HG02884 (cell line): ENCODE measurements around the gene ZNF595.
"Not testable (repeated sequence)": the region's sequence is repeated elsewhere in the genome, so short reads cannot be mapped to it uniquely, and the experiment has no call there.

Source experiments
- ATAC-seq: cut with Tn5 transposase; IDR thresholded peaks from one replicate; pipeline ENCODE4 v1.9.1; 2021; ENCODE audit warnings: mild to moderate bottlenecking, moderate library complexity; ENCODE audit not compliant: unreplicated experiment

Gene ZNF595

DNA sequence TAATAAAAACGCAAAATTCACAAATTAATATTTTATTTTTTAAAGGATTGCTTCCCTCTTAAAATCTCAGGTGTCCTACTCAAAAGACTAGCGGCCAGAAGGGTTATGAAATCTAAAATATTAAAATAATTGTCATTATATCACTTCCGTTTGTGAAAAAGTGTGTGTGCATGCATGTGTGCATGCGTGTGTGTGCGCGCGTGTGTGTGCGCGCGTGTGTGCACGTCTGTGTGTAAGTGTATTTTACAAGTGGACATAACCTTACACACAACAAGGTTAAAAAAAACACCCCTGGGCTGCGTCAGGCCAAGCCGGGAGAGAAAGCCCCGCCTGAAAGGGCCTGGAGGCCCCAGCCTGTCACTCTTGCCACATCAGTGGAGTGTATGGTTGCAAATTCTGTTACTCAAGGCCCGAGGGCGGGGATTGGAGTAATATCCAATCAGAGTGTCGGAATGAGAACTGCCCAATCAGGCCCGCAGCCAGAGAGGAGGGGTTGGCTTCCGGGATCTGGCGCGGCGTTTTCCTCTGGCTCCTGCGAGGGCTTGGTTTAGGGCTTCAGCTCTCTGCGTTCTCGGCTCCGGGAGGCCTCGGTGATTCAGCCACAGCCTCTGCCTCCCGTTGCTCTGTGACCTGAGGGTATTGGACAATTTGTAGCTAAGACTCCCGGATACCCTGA is at the start of gene ZNF595:
Gene ZNF595 (plus strand): TSS at position 518 of the 676 bp plus-strand sequence. CDS start 168 bp downstream, outside the sequence.
- ATAC-seq: peak; percentile 14

DNA sequence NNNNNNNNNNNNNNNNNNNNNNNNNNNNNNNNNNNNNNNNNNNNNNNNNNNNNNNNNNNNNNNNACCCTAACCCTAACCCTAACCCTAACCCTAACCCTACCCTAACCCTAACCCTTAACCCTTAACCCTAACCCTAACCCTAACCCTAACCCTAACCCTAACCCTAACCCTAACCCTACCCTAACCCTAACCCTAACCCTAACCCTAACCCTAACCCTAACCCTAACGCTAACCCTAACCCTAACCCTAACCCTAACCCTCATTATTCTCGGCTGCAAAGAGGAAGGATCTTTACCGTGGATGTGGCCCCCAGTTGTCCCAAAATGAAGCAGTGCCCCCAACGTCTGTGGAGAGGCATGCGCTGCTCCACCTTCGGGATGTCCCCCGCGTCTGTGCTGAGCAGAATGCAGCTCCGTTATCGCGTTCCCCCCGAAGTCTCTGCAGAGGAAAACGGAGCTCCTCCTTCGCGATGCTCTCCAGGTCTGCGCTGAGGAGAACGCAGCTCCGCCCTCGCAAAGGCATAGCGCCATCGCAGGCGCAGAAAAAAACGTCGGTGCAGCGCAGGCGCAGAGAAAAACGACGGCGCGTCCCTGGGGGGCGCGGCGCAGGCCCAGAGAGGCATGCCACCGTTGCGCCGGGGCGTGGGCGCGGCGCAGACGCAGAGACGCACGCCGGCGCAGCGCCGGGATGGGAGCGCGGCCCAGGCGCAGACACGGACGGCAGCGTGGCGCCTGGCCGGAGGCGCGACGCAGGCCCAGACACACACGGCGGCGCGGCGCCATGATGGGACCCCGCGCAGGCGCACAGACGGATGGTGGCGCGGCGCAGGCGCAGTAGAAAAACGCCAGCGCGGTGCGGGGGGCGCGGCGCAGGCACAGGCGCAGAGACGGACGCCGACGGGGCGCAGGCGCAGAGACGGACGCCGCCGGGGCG is 42.9 kb upstream of the ZNF595 start:
- not testable (repeated sequence) for ATAC-seq

- ATAC-seq: not testable (repeated sequence)
Measured at GRCh38 chr4:11095-11815, 41.9 kb upstream of the ZNF595 start.

- peak; percentile 57 for ATAC-seq
Measured at GRCh38 chr4:11816-12417, 41.2 kb upstream of the ZNF595 start.

DNA sequence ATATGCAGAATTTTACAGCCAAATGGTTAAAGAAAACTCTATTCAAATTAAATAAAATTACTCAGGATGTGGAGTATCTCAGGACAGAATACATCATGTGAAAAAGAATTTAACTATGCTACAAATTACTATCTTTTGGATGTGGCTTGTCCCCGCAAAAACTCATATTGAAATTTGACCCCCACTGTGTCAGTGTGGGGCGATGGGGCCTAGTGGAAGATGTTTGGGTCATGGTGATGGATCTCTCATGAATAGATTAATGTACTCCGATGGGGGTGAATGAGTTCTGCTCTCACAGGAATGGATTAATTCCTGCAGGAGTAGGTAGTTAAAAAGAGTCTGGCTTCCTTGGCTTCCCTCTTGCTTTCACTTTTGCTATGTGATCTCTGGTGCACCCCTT is 35.0 kb upstream of the ZNF595 start:
- not testable (repeated sequence) for ATAC-seq

- ATAC-seq: not testable (repeated sequence)
Measured at GRCh38 chr4:18589-18988, 34.5 kb upstream of the ZNF595 start.

DNA sequence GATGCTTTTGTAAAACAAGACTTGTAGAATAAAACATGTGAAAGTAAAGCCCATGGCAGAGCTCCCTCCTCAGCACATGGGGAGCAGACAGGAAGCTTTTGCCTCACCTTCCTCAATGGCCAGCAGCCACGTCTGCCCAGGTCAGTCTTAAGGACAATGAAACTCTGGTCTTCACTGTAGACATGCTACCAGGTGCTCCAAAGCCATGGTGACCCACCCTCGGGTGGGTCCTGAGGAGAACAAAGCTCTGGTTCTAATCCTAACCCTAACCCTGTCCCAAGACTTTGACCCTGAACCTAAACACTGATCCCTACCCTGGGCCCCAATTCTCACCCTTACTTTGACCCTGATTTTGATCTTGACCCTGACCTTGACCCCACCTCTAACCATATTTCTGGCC is 30.2 kb upstream of the ZNF595 start:
- not testable (repeated sequence) for ATAC-seq

DNA sequence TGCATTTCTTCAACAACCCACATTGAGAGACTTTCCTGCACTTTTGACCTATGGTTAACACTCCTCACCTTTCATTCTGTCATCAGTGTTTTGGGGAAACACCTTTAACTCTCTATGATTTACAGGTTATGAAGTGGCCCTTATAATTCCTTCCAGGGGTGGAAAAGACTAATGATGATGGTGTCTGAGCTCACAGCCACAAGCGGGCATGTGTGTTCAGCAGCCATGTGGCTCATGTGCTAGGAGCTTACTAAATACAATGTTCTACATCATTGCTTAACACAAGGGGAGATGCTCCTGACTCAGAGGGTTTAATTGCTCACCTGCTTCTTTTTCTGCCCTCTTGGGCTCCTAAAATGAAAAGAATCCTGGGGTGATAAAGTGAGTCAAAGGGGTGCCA is 28.8 kb upstream of the ZNF595 start:
- not testable (repeated sequence) for ATAC-seq

- not testable (repeated sequence) for ATAC-seq
Measured at GRCh38 chr4:27501-27900, 25.6 kb upstream of the ZNF595 start.

DNA sequence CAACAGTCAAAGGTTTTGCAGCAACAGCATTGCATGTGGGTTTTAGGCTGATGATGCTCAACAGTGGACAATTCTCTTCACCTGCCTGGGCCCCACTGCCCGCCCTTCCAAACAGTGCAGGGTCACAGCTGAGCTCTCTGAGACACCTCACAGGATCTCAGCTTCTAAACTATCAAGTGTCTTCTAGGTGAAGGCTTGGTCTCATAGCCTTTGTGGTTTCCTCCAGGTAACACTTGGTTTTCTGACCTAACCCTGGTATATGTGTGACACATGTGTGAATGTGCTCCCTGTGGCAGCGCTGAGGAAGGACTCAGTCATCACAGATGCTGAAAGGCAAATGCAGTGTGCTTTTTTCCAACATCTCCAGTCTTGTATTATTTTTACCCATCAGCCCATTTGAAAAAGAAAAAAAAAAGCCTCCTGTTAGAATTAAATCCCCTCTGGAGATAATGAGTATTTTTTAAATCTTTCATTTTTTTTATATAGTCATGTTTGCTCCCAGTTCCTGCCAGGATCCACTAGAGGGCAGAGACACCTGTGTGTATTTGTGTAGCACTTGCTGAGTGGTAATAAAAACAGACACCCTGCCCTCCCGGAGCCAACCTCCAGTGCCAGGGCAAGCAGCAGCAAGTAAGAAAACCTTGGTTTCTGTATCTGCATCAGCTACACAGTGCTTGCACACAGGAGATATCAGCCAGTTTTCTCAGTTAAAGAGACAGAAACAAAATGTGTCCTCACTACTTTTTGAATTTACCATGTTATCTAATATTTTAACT is 24.2 kb upstream of the ZNF595 start:
- ATAC-seq: not testable (repeated sequence)

DNA sequence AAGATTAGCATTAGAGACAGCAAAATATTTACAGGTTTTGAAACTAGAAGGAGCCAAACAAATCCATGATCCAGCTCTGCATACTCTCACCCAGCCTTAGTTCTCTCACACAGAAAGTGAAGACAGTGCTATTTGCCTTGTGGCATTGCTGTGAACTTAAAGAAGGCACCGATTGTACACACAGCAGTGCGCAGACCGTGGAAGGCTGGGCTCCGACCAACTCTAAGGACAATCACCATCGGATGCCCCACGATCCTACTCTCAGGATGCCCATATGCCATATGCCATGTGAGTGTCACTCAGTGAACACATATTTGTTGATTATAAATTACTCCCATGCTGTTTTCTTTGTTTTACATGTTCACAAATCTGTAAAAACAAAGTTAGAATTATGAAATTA is 19.8 kb upstream of the ZNF595 start:
- not testable (repeated sequence) for ATAC-seq

DNA sequence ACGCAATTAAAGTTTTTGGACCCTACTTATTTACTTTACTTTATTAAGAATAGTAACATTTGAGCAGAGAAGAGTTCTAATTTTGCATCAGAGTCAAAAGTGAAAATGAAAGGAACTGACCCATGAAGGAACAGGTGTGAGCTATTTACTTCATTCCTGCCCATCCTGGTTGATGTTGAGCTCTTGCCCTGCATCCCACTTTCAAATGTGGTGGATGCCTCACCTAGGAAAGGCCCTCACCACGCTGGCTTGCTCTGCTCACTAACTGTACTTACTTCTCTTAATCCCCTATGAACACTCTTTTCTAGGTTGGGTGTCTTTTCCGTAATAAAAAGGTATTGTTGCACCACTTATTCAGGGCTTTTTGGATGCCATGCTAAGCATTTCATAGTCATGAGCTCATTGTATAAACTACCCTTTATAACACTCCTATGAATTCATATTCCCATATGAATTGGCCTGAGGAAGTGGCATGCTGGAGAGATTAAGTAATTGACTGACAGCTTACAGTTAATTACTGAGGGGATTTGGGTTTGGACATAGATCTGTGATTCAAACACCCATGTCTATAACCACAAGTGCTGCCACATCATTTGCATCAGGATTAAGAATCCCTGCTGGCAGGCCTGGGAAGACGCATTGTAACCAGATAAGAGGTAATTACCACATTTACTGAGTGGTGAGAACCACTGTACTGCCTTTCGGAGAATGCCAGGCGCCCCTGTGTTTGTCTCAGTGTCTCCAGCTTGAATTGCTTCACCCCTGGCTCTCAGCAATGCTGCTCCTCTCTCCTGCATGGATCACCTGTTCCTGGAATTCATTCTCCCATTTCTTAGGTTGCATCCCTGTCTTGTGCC is 16.3 kb upstream of the ZNF595 start:
- not testable (repeated sequence) for ATAC-seq

- ATAC-seq: not testable (repeated sequence)
Measured at GRCh38 chr4:38202-38601, 14.9 kb upstream of the ZNF595 start.

DNA sequence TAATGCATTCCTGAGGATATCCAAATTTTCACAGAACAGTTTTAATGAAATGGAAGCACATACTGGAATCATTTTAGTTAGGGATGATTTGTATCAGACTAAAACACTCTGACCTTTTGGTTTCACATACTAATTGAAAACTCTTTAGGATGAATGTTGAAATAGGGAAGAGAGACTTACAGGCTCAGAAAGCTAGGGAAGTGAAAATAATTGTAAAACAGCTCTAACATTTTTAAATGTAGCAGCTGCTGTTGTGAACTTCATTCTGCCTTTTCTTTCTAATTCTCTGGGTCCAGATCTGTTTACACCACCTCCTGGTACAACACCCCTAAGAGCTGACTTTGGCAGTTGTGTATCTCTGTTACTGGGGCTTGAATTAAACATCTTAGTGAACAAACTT is 9.7 kb upstream of the ZNF595 start:
- not testable (repeated sequence) for ATAC-seq

DNA sequence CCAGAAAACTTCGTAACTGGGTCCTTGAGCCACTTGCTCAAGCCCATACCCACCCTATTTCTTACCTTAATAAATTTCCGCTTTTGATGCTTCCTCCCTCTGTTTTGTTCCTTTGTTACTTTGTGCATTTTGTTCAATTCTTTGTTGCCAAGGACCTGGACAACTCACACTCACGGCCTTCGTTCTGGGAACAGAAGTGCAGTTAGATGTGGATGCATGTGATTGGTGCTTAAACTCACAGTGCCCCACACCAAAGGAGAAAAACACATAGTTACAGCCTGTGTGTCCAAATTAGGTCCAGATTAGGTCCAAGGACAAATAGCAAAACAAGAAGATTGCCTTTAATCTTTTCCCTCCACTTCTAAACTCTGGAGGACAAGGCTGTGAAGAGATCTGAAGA is 1.9 kb upstream of the ZNF595 start:
- ATAC-seq: peak; percentile 4

- peak; percentile 61 for ATAC-seq
Measured at GRCh38 chr4:51655-52277, 1.4 kb upstream of the ZNF595 start.

GRCh38 chr4:53521-53920 is 400 bp downstream of the ZNF595 start:
- not testable (repeated sequence) for ATAC-seq

GRCh38 chr4:64733-65132 is 11.6 kb downstream of the ZNF595 start:
- ATAC-seq: not testable (repeated sequence)

GRCh38 chr4:71830-72229 is 18.7 kb downstream of the ZNF595 start:
- ATAC-seq: no peak
